Nephron progenitor cell (in vitro differentiated cells): ENCODE results near the gene OR5AR1.

Experiments used
- DNase-seq: peaks from one replicate; pipeline ENCODE4 v3.0.0; 2021
- H3K27ac Mint-ChIP-seq: 2 replicates; pipeline ENCODE4 v1.8.0; 2021; ENCODE audit warnings: mild to moderate bottlenecking, moderate library complexity, mixed read lengths
- H3K27me3 Mint-ChIP-seq: 2 replicates; pipeline ENCODE4 v1.8.0; 2021; ENCODE audit warnings: mild to moderate bottlenecking, low read depth, mixed read lengths; ENCODE audit not compliant: poor library complexity
- H3K36me3 Mint-ChIP-seq: 2 replicates; pipeline ENCODE4 v1.8.0; 2021; ENCODE audit warnings: low read depth, mixed read lengths
- H3K4me1 Mint-ChIP-seq: 2 replicates; pipeline ENCODE4 v1.8.0; 2021; ENCODE audit warnings: mixed read lengths
- H3K4me3 Mint-ChIP-seq: 2 replicates; pipeline ENCODE4 v1.8.0; 2021; ENCODE audit warnings: mild to moderate bottlenecking, moderate library complexity, mixed read lengths
- H3K9me3 Mint-ChIP-seq: 2 replicates; pipeline ENCODE4 v1.8.0; 2021; ENCODE audit warnings: mild to moderate bottlenecking, moderate library complexity, mixed read lengths
- CTCF ChIP-seq: fragments of 200-600 bp; sonication (generic); IDR thresholded peaks from 2 replicates; pipeline ENCODE4 v1.5.0; 2021; ENCODE audit warnings: antibody characterized with exemption

OR5AR1 gene

GRCh38 chr11:56698795-56699194 lies 35.3 kb downstream of the OR5AR1 start, which contains the start of gene OR9G1:
TSS of gene OR9G1 (plus strand) at chr11:56699095. CDS start at chr11:56700388, 1,293 bp downstream.
- Mint-ChIP-seq H3K27ac (no peak within 1 kb of the TSS), H3K4me3 (no peak within 1 kb of the TSS), H3K36me3 (no peaks in the 10 kb centered on the region)

GRCh38 chr11:56700242-56700913 lies 36.9 kb downstream of the OR5AR1 start:
- Mint-ChIP-seq H3K27me3 (peaks cover 3% of the 10 kb centered on the region), H3K4me1 (no peaks in the 10 kb centered on the region), H3K27ac (no peak overlapping the region), H3K4me3 (no peak overlapping the region), H3K36me3 (no peaks in the 10 kb centered on the region), H3K9me3 (no peaks in the 10 kb centered on the region)
- TF ChIP-seq CTCF: no peak
- no peak for DNase-seq

More at GRCh38 chr11:56698795-56699194, 35.3 kb downstream of the OR5AR1 start, which contains the start of gene OR9G1:
- Mint-ChIP-seq H3K4me1 (no peaks in the 10 kb centered on the region), H3K27me3 (no peaks in the 10 kb centered on the region), H3K9me3 (no peaks in the 10 kb centered on the region)
- no peak for TF ChIP-seq CTCF
- no peak for DNase-seq

GRCh38 chr11:56700914-56701485 lies 37.5 kb downstream of the OR5AR1 start:
- no peaks in the 10 kb centered on the region for H3K36me3 Mint-ChIP-seq
- peaks cover 3% of the 10 kb centered on the region for H3K27me3 Mint-ChIP-seq
- no peaks in the 10 kb centered on the region for H3K9me3 Mint-ChIP-seq
- no peak for DNase-seq
- TF ChIP-seq CTCF: no peak
- no peak overlapping the region for H3K27ac Mint-ChIP-seq
- no peak overlapping the region for H3K4me3 Mint-ChIP-seq
- H3K4me1 Mint-ChIP-seq: no peaks in the 10 kb centered on the region

- no peak for TF ChIP-seq CTCF
- Mint-ChIP-seq H3K4me3 (no peak overlapping the region), H3K4me1 (no peaks in the 10 kb centered on the region), H3K36me3 (no peaks in the 10 kb centered on the region), H3K9me3 (peaks cover 11% of the 10 kb centered on the region), H3K27me3 (peaks cover 3% of the 10 kb centered on the region), H3K27ac (no peak overlapping the region)
- no peak for DNase-seq
These were observed 42.4 kb downstream of the OR5AR1 start for GRCh38 chr11:56705784-56706396.

GRCh38 chr11:56706486-56706885 lies 43.0 kb downstream of the OR5AR1 start:
- no peak for DNase-seq
- H3K36me3 Mint-ChIP-seq: no peaks in the 10 kb centered on the region
- no peaks in the 10 kb centered on the region for H3K4me1 Mint-ChIP-seq
- TF ChIP-seq CTCF: no peak
- no peak overlapping the region for H3K4me3 Mint-ChIP-seq
- peaks cover 3% of the 10 kb centered on the region for H3K27me3 Mint-ChIP-seq
- no peak overlapping the region for H3K27ac Mint-ChIP-seq
- peaks cover 15% of the 10 kb centered on the region for H3K9me3 Mint-ChIP-seq
